Measurements from ENCODE around the gene MICA.
"Not testable (repeated sequence)": the region's sequence is repeated elsewhere in the genome, so short reads cannot be mapped to it uniquely, and the experiment has no call there.

MICA gene

GRCh38 chr6:31383149-31383548, 20.2 kb upstream of the MICA start:
- TF ChIP-seq CTCF (IDR thresholded peaks at IDR 0.05; ENCODE audit: extremely low read depth, missing control alignments) = no peak
- DNase-seq (ENCODE audit: low spot score) = no peak

- no peak for TF ChIP-seq CTCF (IDR thresholded peaks at IDR 0.05; ENCODE audit: extremely low read depth, missing control alignments)
- no peak for DNase-seq (ENCODE audit: low spot score)
These were observed 18.4 kb upstream of the MICA start for GRCh38 chr6:31385041-31385440.

GRCh38 chr6:31386099-31386498, 17.3 kb upstream of the MICA start:
- DNase-seq (ENCODE audit: low spot score) = no peak
- TF ChIP-seq CTCF (IDR thresholded peaks at IDR 0.05; ENCODE audit: extremely low read depth, missing control alignments) = no peak

- TF ChIP-seq CTCF (IDR thresholded peaks at IDR 0.05; ENCODE audit: extremely low read depth, missing control alignments) = no peak
- DNase-seq (ENCODE audit: low spot score) = no peak
These were observed 16.4 kb upstream of the MICA start for GRCh38 chr6:31386977-31387376.

GRCh38 chr6:31388916-31389801, 14.2 kb upstream of the MICA start:
- not testable (repeated sequence) for DNase-seq (ENCODE audit: low spot score)

GRCh38 chr6:31389802-31390132, 13.6 kb upstream of the MICA start:
- DNase-seq (ENCODE audit: low spot score) = not testable (repeated sequence)

GRCh38 chr6:31393932-31394331, 9.5 kb upstream of the MICA start:
- no peak for TF ChIP-seq CTCF (IDR thresholded peaks at IDR 0.05; ENCODE audit: extremely low read depth, missing control alignments)
- no peak for DNase-seq (ENCODE audit: low spot score)

- TF ChIP-seq CTCF (IDR thresholded peaks at IDR 0.05; ENCODE audit: extremely low read depth, missing control alignments) = no peak
- no peak for DNase-seq (ENCODE audit: low spot score)
These were observed 9.0 kb upstream of the MICA start for GRCh38 chr6:31394381-31394780.
